Vagina (tissue), 2 donors: ENCODE results near the gene LYRM1. TPM values are rescaled to one million over a fixed set of nuclear protein-coding genes. Genes with fewer than 3 reads are reported as not detected.

ENCODE experiments used
- DNase-seq, 2 donors: peaks; one replicate each; pipeline ENCODE4 v3.0.0-alpha.2; 2017; ENCODE audit errors: extremely low spot score in 2 of 2
- H3K27ac ChIP-seq: fragments of 200-600 bp; sonication (generic); one replicate; pipeline ENCODE4 v1.5.1; 2019
- H3K27me3 ChIP-seq: fragments of 200-600 bp; sonication (generic); one replicate; pipeline ENCODE4 v1.5.1; 2019
- H3K36me3 ChIP-seq, 2 donors: fragments of 200-600 bp; sonication (generic); one replicate each; pipeline ENCODE4 v1.5.1; 2017 to 2019
- H3K4me1 ChIP-seq: fragments of 200-600 bp; sonication (generic); one replicate; pipeline ENCODE4 v1.5.1; 2019
- H3K4me3 ChIP-seq, 2 donors: fragments of 200-600 bp; sonication (generic); 1 replicate in 1 of 2; 2 replicates in 1 of 2; pipeline ENCODE4 v1.5.1; 2016 to 2019
- H3K9me3 ChIP-seq: fragments of 200-600 bp; sonication (generic); one replicate; pipeline ENCODE4 v1.5.1; 2019
- CTCF ChIP-seq, 3 experiments: fragments of 450-650 bp in 2 of 3; fragments of 200-600 bp in 1 of 3; sonication (generic) in 1 of 3; IDR thresholded peaks; one replicate each; pipeline ENCODE4 v1.5.1; 2017 to 2019; ENCODE audit warnings: antibody characterized with exemption in 3 of 3, mild to moderate bottlenecking in 2 of 3, moderate library complexity in 2 of 3
- POLR2A ChIP-seq, 2 donors: fragments of 450-650 bp; IDR thresholded peaks; one replicate each; pipeline ENCODE4 v1.6.1; 2017; ENCODE audit warnings: antibody characterized with exemption in 2 of 2, mild to moderate bottlenecking in 2 of 2, moderate library complexity in 2 of 2
- POLR2AphosphoS5 ChIP-seq, 2 donors: sonication (generic); formaldehyde crosslinking; IDR thresholded peaks; one replicate each; pipeline ENCODE4 v1.9.0; 2017; ENCODE audit warnings: antibody characterized with exemption in 2 of 2, mild to moderate bottlenecking in 2 of 2, low read depth in 1 of 2; ENCODE audit not compliant: insufficient read depth in 1 of 2
- intact Hi-C: fragments of 100-400 bp; cut with DNase I; formaldehyde crosslinking; loops from one replicate; pipeline ENCODE4 v1.15.1; 2023
- total RNA-seq: library from RNA; depleted of rRNA; stranded (reverse); fragments of >200 nt; gene quantifications from one replicate; pipeline ENCODE4 v1.2.3, GENCODE V29; 2016

Gene LYRM1
- total RNA-seq, 1 donor from 2014 or later = 23.6 TPM

- TF ChIP-seq CTCF (IDR thresholded peaks at IDR 0.05) (no peak), POLR2A (IDR thresholded peaks at IDR 0.05) (no peak), POLR2AphosphoS5 (IDR thresholded peaks at IDR 0.05; ENCODE audit: insufficient read depth in 1 of 2, low read depth in 1 of 2) (no peak)
- peaks cover 63% of the 10 kb centered on the region for H3K4me1 ChIP-seq
- peak overlapping the region; percentile 96 for H3K27ac ChIP-seq
- H3K9me3 ChIP-seq = no peaks in the 10 kb centered on the region
- intact Hi-C loops = no loop called here
- peaks cover 0 to 6% of the 10 kb centered on the region in 2 donors for H3K36me3 ChIP-seq
- H3K27me3 ChIP-seq = no peaks in the 10 kb centered on the region
- peak overlapping the region; percentile 68 to 89 for H3K4me3 ChIP-seq
- DNase-seq = peak in 1 of 2 donors; percentile 93
Observed at GRCh38 chr16:20899477-20900298, 883 bp upstream of the LYRM1 start.

- no peak for DNase-seq
- no peak for TF ChIP-seq CTCF (IDR thresholded peaks at IDR 0.05)
- peak in 1 of 2 donors; percentile 74 for TF ChIP-seq POLR2AphosphoS5 (IDR thresholded peaks at IDR 0.05; ENCODE audit: insufficient read depth in 1 of 2, low read depth in 1 of 2)
- Histone ChIP-seq H3K36me3 (no peaks in the 10 kb centered on the region), H3K9me3 (no peaks in the 10 kb centered on the region), H3K27ac (peak overlapping the region; percentile 96), H3K4me3 (peak overlapping the region; percentile 68 to 89), H3K27me3 (no peaks in the 10 kb centered on the region), H3K4me1 (peaks cover 76% of the 10 kb centered on the region)
- intact Hi-C loops = no loop called here
Observed at GRCh38 chr16:20901068-20901435, 481 bp downstream of the LYRM1 start.

- H3K4me1 ChIP-seq = peaks cover 82% of the 10 kb centered on the region
- DNase-seq = no peak
Observed at GRCh38 chr16:20901436-20902112, 1.0 kb downstream of the LYRM1 start.

GRCh38 chr16:20902426-20902825 lies 1.9 kb downstream of the LYRM1 start:
- intact Hi-C loops = no loop called here
- Histone ChIP-seq H3K27ac (peak overlapping the region; percentile 96), H3K4me3 (peak overlapping the region in 1 of 2 donors; percentile 89), H3K4me1 (peaks cover 82% of the 10 kb centered on the region), H3K36me3 (no peaks in the 10 kb centered on the region), H3K9me3 (no peaks in the 10 kb centered on the region), H3K27me3 (no peaks in the 10 kb centered on the region)
- no peak for TF ChIP-seq CTCF (IDR thresholded peaks at IDR 0.05)
- no peak for TF ChIP-seq POLR2AphosphoS5 (IDR thresholded peaks at IDR 0.05; ENCODE audit: insufficient read depth in 1 of 2, low read depth in 1 of 2)
- no peak for TF ChIP-seq POLR2A (IDR thresholded peaks at IDR 0.05)
- DNase-seq = no peak

More at GRCh38 chr16:20901436-20902112, 1.0 kb downstream of the LYRM1 start:
- TF ChIP-seq CTCF (IDR thresholded peaks at IDR 0.05) (no peak), POLR2AphosphoS5 (IDR thresholded peaks at IDR 0.05; ENCODE audit: insufficient read depth in 1 of 2, low read depth in 1 of 2) (peak in 1 of 2 donors; percentile 66), POLR2A (IDR thresholded peaks at IDR 0.05) (no peak)
- Histone ChIP-seq H3K27me3 (no peaks in the 10 kb centered on the region), H3K36me3 (no peaks in the 10 kb centered on the region), H3K27ac (peak overlapping the region; percentile 96), H3K9me3 (no peaks in the 10 kb centered on the region), H3K4me3 (peak overlapping the region; percentile 68 to 89)
- intact Hi-C loops = no loop called here
